ENCODE measurements around the gene CYB5RL. TPM values are rescaled to one million over a fixed set of nuclear protein-coding genes. Genes with fewer than 3 reads are reported as not detected.
A peak's percentile ranks its signal among the peaks of the same experiment; 100 is the strongest.

CYB5RL gene
- total and polyA plus RNA-seq, 2 of the 13 experiments (the other 11 are each of a cell fraction or from before 2014, with no cell fraction given) = 3.7 to 5.0 TPM

DNA sequence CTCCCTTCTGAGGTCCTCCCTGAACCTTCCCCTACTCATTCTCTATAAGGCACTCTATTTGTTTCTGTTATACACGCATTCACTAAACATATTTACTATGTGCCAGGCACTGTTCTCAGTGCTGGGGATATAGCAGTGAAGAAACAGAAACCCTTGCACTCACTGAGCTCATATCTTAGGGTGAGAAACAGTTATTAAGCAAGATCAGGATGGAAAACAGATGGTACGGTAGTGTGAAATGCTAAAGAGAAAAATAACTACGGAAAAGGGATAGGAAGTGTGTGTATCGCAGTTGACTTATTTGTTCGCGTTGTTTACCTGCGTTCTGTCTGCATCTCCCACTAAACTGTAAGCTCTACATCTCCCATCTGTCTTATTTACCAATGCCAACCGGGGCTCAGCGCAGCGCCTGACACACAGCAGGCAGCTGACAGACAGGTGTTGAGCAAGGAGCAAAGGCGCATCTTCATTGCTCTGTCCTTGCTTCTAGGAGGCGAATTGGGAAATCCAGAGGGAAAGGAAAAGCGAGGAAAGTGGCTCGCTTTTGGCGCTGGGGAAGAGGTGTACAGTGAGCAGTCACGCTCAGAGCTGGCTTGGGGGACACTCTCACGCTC is 572 bp downstream of the CYB5RL start (continued):
- TF ChIP-seq, protein P1, sequence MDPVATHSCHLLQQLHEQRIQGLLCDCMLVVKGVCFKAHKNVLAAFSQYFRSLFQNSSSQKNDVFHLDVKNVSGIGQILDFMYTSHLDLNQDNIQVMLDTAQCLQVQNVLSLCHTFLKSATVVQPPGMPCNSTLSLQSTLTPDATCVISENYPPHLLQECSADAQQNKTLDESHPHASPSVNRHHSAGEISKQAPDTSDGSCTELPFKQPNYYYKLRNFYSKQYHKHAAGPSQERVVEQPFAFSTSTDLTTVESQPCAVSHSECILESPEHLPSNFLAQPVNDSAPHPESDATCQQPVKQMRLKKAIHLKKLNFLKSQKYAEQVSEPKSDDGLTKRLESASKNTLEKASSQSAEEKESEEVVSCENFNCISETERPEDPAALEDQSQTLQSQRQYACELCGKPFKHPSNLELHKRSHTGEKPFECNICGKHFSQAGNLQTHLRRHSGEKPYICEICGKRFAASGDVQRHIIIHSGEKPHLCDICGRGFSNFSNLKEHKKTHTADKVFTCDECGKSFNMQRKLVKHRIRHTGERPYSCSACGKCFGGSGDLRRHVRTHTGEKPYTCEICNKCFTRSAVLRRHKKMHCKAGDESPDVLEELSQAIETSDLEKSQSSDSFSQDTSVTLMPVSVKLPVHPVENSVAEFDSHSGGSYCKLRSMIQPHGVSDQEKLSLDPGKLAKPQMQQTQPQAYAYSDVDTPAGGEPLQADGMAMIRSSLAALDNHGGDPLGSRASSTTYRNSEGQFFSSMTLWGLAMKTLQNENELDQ (CRISPR knock-in tag; IDR thresholded peaks at IDR 0.05; ENCODE audit: borderline replicate concordance) = no peak
- TF ChIP-seq ZNF24 (IDR thresholded peaks at IDR 0.05) (no peak), PPARG (CRISPR knock-in tag; conservative IDR thresholded peaks at IDR 0.05) (peak; percentile 49; the same call in 1 of the 2 replicates), ISX (CRISPR knock-in tag; conservative IDR thresholded peaks at IDR 0.05) (no peak), HNRNPLL (IDR thresholded peaks at IDR 0.05; ENCODE audit: low read depth, low read length, poor library complexity, severe bottlenecking) (no peak), TBX3 (IDR thresholded peaks at IDR 0.05; ENCODE audit: borderline replicate concordance) (no peak), CREB1 (IDR thresholded peaks at IDR 0.05) (no peak), CREB1 (CRISPR knock-in tag; IDR thresholded peaks at IDR 0.05) (no peak), ZNF747 (CRISPR knock-in tag; IDR thresholded peaks at IDR 0.05; ENCODE audit: borderline replicate concordance) (no peak), ZNF296 (CRISPR knock-in tag; conservative IDR thresholded peaks at IDR 0.05) (no peak), ZNF382 (CRISPR knock-in tag; IDR thresholded peaks at IDR 0.05; ENCODE audit: borderline replicate concordance) (no peak), NAIF1 (CRISPR knock-in tag; IDR thresholded peaks at IDR 0.05; ENCODE audit: borderline replicate concordance) (no peak), SNAPC2 (CRISPR knock-in tag; IDR thresholded peaks at IDR 0.05) (no peak), ZNF136 (CRISPR knock-in tag; IDR thresholded peaks at IDR 0.05; ENCODE audit: low read depth) (no peak), MATR3 (CRISPR knock-in tag; IDR thresholded peaks at IDR 0.05) (no peak), RXRA (CRISPR knock-in tag; IDR thresholded peaks at IDR 0.05) (0 out of 2 replicates have a peak, but pooled peaks have one; percentile 8)
- TF ChIP-seq, protein P2, sequence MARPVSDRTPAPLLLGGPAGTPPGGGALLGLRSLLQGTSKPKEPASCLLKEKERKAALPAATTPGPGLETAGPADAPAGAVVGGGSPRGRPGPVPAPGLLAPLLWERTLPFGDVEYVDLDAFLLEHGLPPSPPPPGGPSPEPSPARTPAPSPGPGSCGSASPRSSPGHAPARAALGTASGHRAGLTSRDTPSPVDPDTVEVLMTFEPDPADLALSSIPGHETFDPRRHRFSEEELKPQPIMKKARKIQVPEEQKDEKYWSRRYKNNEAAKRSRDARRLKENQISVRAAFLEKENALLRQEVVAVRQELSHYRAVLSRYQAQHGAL (CRISPR knock-in tag; IDR thresholded peaks at IDR 0.05; ENCODE audit: not compliant biosample characterization) = no peak
- TF ChIP-seq, protein P3, sequence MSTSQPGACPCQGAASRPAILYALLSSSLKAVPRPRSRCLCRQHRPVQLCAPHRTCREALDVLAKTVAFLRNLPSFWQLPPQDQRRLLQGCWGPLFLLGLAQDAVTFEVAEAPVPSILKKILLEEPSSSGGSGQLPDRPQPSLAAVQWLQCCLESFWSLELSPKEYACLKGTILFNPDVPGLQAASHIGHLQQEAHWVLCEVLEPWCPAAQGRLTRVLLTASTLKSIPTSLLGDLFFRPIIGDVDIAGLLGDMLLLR (CRISPR knock-in tag; IDR thresholded peaks at IDR 0.05) = no peak
- TF ChIP-seq, protein P4, sequence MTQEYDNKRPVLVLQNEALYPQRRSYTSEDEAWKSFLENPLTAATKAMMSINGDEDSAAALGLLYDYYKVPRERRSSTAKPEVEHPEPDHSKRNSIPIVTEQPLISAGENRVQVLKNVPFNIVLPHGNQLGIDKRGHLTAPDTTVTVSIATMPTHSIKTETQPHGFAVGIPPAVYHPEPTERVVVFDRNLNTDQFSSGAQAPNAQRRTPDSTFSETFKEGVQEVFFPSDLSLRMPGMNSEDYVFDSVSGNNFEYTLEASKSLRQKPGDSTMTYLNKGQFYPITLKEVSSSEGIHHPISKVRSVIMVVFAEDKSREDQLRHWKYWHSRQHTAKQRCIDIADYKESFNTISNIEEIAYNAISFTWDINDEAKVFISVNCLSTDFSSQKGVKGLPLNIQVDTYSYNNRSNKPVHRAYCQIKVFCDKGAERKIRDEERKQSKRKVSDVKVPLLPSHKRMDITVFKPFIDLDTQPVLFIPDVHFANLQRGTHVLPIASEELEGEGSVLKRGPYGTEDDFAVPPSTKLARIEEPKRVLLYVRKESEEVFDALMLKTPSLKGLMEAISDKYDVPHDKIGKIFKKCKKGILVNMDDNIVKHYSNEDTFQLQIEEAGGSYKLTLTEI (CRISPR knock-in tag; conservative IDR thresholded peaks at IDR 0.05) = no peak
- TF ChIP-seq, protein P5, sequence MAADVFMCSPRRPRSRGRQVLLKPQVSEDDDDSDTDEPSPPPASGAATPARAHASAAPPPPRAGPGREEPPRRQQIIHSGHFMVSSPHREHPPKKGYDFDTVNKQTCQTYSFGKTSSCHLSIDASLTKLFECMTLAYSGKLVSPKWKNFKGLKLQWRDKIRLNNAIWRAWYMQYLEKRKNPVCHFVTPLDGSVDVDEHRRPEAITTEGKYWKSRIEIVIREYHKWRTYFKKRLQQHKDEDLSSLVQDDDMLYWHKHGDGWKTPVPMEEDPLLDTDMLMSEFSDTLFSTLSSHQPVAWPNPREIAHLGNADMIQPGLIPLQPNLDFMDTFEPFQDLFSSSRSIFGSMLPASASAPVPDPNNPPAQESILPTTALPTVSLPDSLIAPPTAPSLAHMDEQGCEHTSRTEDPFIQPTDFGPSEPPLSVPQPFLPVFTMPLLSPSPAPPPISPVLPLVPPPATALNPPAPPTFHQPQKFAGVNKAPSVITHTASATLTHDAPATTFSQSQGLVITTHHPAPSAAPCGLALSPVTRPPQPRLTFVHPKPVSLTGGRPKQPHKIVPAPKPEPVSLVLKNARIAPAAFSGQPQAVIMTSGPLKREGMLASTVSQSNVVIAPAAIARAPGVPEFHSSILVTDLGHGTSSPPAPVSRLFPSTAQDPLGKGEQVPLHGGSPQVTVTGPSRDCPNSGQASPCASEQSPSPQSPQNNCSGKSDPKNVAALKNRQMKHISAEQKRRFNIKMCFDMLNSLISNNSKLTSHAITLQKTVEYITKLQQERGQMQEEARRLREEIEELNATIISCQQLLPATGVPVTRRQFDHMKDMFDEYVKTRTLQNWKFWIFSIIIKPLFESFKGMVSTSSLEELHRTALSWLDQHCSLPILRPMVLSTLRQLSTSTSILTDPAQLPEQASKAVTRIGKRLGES (CRISPR knock-in tag; IDR thresholded peaks at IDR 0.05; ENCODE audit: borderline replicate concordance) = no peak
